ENCODE data around the gene USH1C.

The USH1C gene

DNA sequence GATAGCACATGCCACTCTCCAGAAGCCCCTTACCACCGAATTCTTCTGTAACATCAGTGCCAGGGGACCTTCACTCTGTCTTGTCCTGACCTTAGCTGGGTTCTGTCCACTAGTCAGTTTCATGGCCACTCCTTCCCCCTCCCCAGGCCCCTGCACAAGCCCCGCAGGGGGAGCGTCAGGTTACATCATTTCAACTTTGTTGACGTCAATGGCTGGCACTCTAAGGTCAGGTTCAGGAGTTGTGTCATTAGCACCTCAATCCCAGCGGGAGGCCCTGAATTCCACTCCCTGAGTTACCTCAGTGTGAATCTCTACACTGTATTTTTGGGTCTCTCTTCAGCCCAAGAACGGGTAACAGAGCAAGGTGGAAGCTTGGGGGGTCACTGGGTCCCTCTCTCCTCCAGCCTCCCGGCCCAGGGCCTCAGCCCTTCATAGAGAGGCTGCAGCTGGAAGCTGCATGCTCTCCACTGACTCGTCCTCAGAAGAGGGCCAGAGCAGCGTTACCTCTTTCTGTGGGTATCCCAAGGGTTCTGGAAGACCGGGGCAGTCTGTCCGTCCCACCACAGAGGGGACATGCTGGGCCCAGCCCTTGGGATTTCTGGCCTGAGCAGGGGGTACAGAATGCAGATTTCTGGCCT lies 10.3 kb downstream of the USH1C start:
- Mint-ChIP-seq H3K27me3 (ENCODE audit: low read depth) (peaks cover 47% of the 10 kb centered on the region), H3K36me3 (ENCODE audit: low read depth) (peaks cover 4% of the 10 kb centered on the region), H3K4me1 (peaks cover 31% of the 10 kb centered on the region), H3K4me3 (no peak overlapping the region), H3K9me3 (no peaks in the 10 kb centered on the region), H3K27ac (no peak overlapping the region)
- TF ChIP-seq CTCF (IDR thresholded peaks at IDR 0.05; ENCODE audit: unreplicated experiment in 3 of 3): no peak

DNA sequence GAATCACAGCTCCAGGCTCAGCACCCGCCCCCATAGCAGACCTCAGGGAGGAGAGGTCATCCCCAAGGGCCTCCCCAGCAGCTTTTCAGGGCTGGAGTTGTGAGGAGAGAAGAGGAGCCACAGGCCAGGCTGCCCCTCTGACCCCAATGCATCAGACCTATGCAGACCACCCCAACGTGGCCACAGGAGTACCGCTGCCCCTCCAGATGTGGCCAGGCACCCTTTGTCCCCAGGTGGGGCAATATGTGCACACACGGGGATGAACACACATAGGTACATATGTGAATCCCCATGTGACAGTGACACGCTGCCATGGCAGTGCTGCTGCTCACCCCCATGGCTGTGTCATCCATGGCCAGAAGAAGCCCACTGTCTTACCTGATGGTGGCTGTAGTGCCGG lies 10.9 kb downstream of the USH1C start:
- H3K27me3 Mint-ChIP-seq (ENCODE audit: low read depth): peaks cover 46% of the 10 kb centered on the region
- no peak for TF ChIP-seq CTCF (IDR thresholded peaks at IDR 0.05; ENCODE audit: unreplicated experiment in 3 of 3)

GRCh38 chr11:17532784-17533183 lies 11.4 kb downstream of the USH1C start:
- Mint-ChIP-seq H3K4me1 (peaks cover 42% of the 10 kb centered on the region), H3K36me3 (ENCODE audit: low read depth) (peaks cover 4% of the 10 kb centered on the region)
- no peak for TF ChIP-seq CTCF (IDR thresholded peaks at IDR 0.05; ENCODE audit: unreplicated experiment in 3 of 3)

More for the DNA sequence above, 10.9 kb downstream of the USH1C start:
- H3K4me3 Mint-ChIP-seq: no peak overlapping the region
- H3K36me3 Mint-ChIP-seq (ENCODE audit: low read depth): peaks cover 4% of the 10 kb centered on the region
- H3K4me1 Mint-ChIP-seq: peaks cover 37% of the 10 kb centered on the region
- no peak overlapping the region for H3K27ac Mint-ChIP-seq
- H3K9me3 Mint-ChIP-seq: no peaks in the 10 kb centered on the region

GRCh38 chr11:17531636-17532113 lies 12.5 kb downstream of the USH1C start:
- peak overlapping the region; percentile 6 to 40 (median 21) for H3K27ac Mint-ChIP-seq
- TF ChIP-seq CTCF (IDR thresholded peaks at IDR 0.05; ENCODE audit: unreplicated experiment in 3 of 3): no peak
- H3K9me3 Mint-ChIP-seq: no peaks in the 10 kb centered on the region
- no peak overlapping the region for H3K4me3 Mint-ChIP-seq
- peaks cover 4% of the 10 kb centered on the region for H3K36me3 Mint-ChIP-seq (ENCODE audit: low read depth)
- H3K4me1 Mint-ChIP-seq: peaks cover 43% of the 10 kb centered on the region
- peaks cover 31% of the 10 kb centered on the region for H3K27me3 Mint-ChIP-seq (ENCODE audit: low read depth)

More at GRCh38 chr11:17532784-17533183, 11.4 kb downstream of the USH1C start:
- peaks cover 42% of the 10 kb centered on the region for H3K27me3 Mint-ChIP-seq (ENCODE audit: low read depth)
- H3K27ac Mint-ChIP-seq: peak overlapping the region in 2 of 3 experiments; percentile 16 to 58
- H3K4me3 Mint-ChIP-seq: no peak overlapping the region
- no peaks in the 10 kb centered on the region for H3K9me3 Mint-ChIP-seq

DNA sequence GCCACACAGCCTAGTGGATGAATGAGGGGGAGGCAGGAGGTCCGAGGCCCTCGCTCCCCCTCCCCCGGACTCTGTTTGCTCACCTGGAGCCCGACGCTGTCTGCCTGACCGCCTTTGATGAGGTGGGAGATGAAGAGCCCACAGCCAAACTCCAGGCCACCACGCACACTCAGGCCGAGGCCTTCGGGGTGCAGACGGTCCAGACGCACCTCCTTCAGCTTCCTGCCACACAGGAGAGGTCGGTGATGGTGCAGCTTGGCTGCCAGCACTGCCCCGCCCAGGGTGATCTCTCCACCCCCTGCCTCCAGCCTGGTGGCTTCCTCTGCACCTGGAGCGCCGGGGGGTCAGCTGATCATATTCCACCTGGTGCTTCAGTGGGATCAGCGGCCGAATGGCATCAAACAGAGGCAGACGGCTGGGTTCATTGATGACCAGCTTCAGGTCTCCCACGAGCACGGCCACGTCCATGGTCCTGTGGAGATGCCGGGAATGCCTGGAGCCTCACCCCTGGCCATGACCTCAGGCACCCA lies 13.1 kb downstream of the USH1C start:
- Mint-ChIP-seq H3K36me3 (ENCODE audit: low read depth) (peaks cover 4% of the 10 kb centered on the region), H3K27me3 (ENCODE audit: low read depth) (peaks cover 30% of the 10 kb centered on the region), H3K27ac (no peak overlapping the region), H3K4me1 (peaks cover 46% of the 10 kb centered on the region), H3K4me3 (no peak overlapping the region), H3K9me3 (no peaks in the 10 kb centered on the region)
- TF ChIP-seq CTCF (IDR thresholded peaks at IDR 0.05; ENCODE audit: unreplicated experiment in 3 of 3): no peak

GRCh38 chr11:17529844-17530185 lies 14.4 kb downstream of the USH1C start:
- Mint-ChIP-seq H3K4me3 (peak overlapping the region in 1 of 3 experiments; percentile 33), H3K4me1 (peaks cover 48% of the 10 kb centered on the region), H3K27ac (peak overlapping the region; percentile 74 to 85 (median 83)), H3K36me3 (ENCODE audit: low read depth) (peaks cover 4% of the 10 kb centered on the region), H3K27me3 (ENCODE audit: low read depth) (peaks cover 27% of the 10 kb centered on the region), H3K9me3 (no peaks in the 10 kb centered on the region)
- TF ChIP-seq CTCF (IDR thresholded peaks at IDR 0.05; ENCODE audit: unreplicated experiment in 3 of 3): no peak

Data from nephron (organoid).